ENCODE results near the gene FBXL17.

Gene FBXL17

DNA sequence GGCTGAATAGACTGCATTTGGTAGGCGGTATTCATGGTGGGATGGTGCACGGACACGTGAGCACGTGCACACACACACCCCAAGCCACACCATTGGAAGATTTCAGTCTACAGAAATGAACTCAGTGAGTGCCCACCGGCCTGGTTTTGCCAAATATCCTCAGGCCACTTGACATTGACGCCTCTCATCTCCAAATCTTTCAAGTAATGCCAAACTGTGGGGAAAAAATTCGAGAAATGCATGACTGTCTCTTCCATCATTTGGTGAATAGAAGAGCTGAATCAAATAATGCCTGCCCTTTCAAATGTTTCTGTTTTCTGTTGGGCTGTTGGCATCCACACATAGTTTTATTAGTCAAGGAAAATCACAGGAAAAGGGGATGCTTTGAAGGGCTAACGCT lies 528.9 kb downstream of the FBXL17 start:
- no peak overlapping the region for H3K27ac ChIP-seq (ENCODE audit: low read length)
- H3K27me3 ChIP-seq (ENCODE audit: low read depth, low read length): no peaks in the 10 kb centered on the region
- no peak overlapping the region for H3K4me2 ChIP-seq (ENCODE audit: low read length)
- no peaks in the 10 kb centered on the region for H3K4me1 ChIP-seq (ENCODE audit: low read length)
- no peaks in the 10 kb centered on the region for H3K79me2 ChIP-seq (ENCODE audit: low read length)
- H2AFZ ChIP-seq (ENCODE audit: low read depth, low read length): no peak overlapping the region
- H3K9me3 ChIP-seq (ENCODE audit: insufficient read depth, low read length): no peaks in the 10 kb centered on the region
- no peaks in the 10 kb centered on the region for H4K20me1 ChIP-seq (ENCODE audit: insufficient read depth, low read length)
- H3K9ac ChIP-seq (ENCODE audit: low read length): no peak overlapping the region
- H3K36me3 ChIP-seq (replicated peaks; ENCODE audit: low read depth, low read length): no peaks in the 10 kb centered on the region
- TF ChIP-seq CTCF (IDR thresholded peaks at IDR 0.05; ENCODE audit: low read depth, low read length): no peak
- TF ChIP-seq EZH2phosphoT487 (IDR thresholded peaks at IDR 0.05; ENCODE audit: low read depth): no peak
- H3K4me3 ChIP-seq (ENCODE audit: low read length): no peak overlapping the region

DNA sequence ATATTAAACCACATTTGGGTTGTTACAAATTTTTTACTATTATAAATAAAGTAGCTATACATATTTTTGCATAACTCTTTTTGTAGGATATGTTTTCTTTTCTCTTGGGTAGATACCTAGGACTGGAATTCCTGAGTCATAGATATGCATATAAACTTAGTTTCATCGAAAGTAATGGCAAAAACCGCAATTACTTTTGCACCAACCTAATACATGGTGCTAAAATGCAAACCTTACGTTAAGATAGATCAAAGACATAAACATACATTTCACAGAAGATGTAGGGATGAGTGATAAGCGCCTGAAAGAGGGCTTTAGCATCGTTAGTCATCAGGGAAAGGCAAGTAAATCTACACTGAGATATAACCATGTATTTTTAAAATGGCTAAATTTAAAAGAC lies 532.8 kb downstream of the FBXL17 start:
- Histone ChIP-seq H3K9ac (ENCODE audit: low read length) (no peak overlapping the region), H4K20me1 (ENCODE audit: insufficient read depth, low read length) (no peaks in the 10 kb centered on the region), H3K27me3 (ENCODE audit: low read depth, low read length) (no peaks in the 10 kb centered on the region), H3K27ac (ENCODE audit: low read length) (no peak overlapping the region), H3K4me2 (ENCODE audit: low read length) (no peak overlapping the region), H3K36me3 (replicated peaks; ENCODE audit: low read depth, low read length) (no peaks in the 10 kb centered on the region), H3K9me3 (ENCODE audit: insufficient read depth, low read length) (no peaks in the 10 kb centered on the region), H2AFZ (ENCODE audit: low read depth, low read length) (no peak overlapping the region), H3K4me1 (ENCODE audit: low read length) (no peaks in the 10 kb centered on the region), H3K79me2 (ENCODE audit: low read length) (no peaks in the 10 kb centered on the region), H3K4me3 (ENCODE audit: low read length) (no peak overlapping the region)
- TF ChIP-seq CTCF (IDR thresholded peaks at IDR 0.05; ENCODE audit: low read depth, low read length) (no peak), EZH2phosphoT487 (IDR thresholded peaks at IDR 0.05; ENCODE audit: low read depth) (no peak)

DNA sequence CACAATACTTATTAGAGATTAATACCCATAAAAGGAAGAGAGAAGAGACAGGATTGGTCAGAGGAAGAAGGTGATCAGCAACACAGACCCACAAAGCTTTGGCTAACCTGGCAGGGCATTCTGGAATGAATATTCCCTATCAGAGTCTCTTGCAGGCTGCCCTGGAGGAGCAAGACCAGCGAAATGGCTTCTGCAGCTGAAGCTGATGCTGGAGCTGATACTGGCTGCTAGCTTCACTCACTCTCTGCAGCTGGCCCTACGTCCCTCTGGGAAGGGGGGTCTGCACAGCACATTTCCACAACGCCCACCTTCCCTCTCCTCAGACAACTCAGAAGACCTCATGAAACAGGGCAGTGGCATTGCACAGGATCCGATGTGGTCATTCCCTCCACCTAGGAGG lies 541.3 kb downstream of the FBXL17 start:
- Histone ChIP-seq H3K9me3 (ENCODE audit: insufficient read depth, low read length) (no peaks in the 10 kb centered on the region), H3K36me3 (replicated peaks; ENCODE audit: low read depth, low read length) (no peaks in the 10 kb centered on the region), H3K4me2 (ENCODE audit: low read length) (no peak overlapping the region), H3K4me1 (ENCODE audit: low read length) (no peaks in the 10 kb centered on the region), H3K27me3 (ENCODE audit: low read depth, low read length) (no peaks in the 10 kb centered on the region), H3K27ac (ENCODE audit: low read length) (no peak overlapping the region), H3K4me3 (ENCODE audit: low read length) (no peak overlapping the region), H3K79me2 (ENCODE audit: low read length) (no peaks in the 10 kb centered on the region), H4K20me1 (ENCODE audit: insufficient read depth, low read length) (no peaks in the 10 kb centered on the region), H2AFZ (ENCODE audit: low read depth, low read length) (no peak overlapping the region), H3K9ac (ENCODE audit: low read length) (no peak overlapping the region)
- no peak for TF ChIP-seq EZH2phosphoT487 (IDR thresholded peaks at IDR 0.05; ENCODE audit: low read depth)
- TF ChIP-seq CTCF (IDR thresholded peaks at IDR 0.05; ENCODE audit: low read depth, low read length): no peak

DNA sequence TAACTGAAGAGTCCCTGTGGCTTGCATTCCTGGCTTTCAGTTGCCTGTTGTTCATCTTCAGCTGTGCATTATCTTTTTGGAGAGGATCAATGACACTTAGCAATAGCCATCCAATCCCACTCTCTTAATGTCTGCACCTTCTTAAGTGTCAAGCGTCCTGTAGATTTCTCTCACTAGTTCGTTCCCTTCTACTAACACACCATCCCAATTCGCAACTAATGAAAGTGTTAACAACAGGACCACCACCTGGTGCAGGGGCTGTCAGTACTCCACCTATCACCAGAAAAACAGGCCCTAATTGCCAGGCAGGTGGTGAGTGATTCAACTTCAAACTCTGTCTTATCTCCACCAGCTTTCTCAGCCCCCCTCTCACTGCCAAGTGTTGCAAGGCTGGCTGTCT lies 541.7 kb downstream of the FBXL17 start:
- Histone ChIP-seq H3K4me1 (ENCODE audit: low read length) (no peaks in the 10 kb centered on the region), H3K79me2 (ENCODE audit: low read length) (no peaks in the 10 kb centered on the region), H4K20me1 (ENCODE audit: insufficient read depth, low read length) (no peaks in the 10 kb centered on the region), H3K27me3 (ENCODE audit: low read depth, low read length) (no peaks in the 10 kb centered on the region), H3K4me2 (ENCODE audit: low read length) (no peak overlapping the region), H3K4me3 (ENCODE audit: low read length) (no peak overlapping the region), H2AFZ (ENCODE audit: low read depth, low read length) (no peak overlapping the region), H3K36me3 (replicated peaks; ENCODE audit: low read depth, low read length) (no peaks in the 10 kb centered on the region), H3K27ac (ENCODE audit: low read length) (no peak overlapping the region), H3K9ac (ENCODE audit: low read length) (no peak overlapping the region), H3K9me3 (ENCODE audit: insufficient read depth, low read length) (no peaks in the 10 kb centered on the region)
- TF ChIP-seq EZH2phosphoT487 (IDR thresholded peaks at IDR 0.05; ENCODE audit: low read depth) (no peak), CTCF (IDR thresholded peaks at IDR 0.05; ENCODE audit: low read depth, low read length) (no peak)

Data from OCI-LY3 (cell line).